ENCODE data around the gene UNKL.

Gene UNKL

GRCh38 chr16:1413684-1414531, 596 bp downstream of the UNKL start (continued):
- TF ChIP-seq ZNF513 (tag by site-specific recombination; IDR thresholded peaks at IDR 0.05) (no peak), ZNF529 (tag by site-specific recombination; IDR thresholded peaks at IDR 0.05; ENCODE audit: insufficient replicate concordance) (no peak), ZNF548 (tag by site-specific recombination; IDR thresholded peaks at IDR 0.05) (no peak), ZFHX2 (tag by site-specific recombination; conservative IDR thresholded peaks at IDR 0.05) (peak; percentile 48), ZNF174 (tag by site-specific recombination; IDR thresholded peaks at IDR 0.05) (no peak), ZNF169 (tag by site-specific recombination; IDR thresholded peaks at IDR 0.05) (no peak), ZNF146 (tag by site-specific recombination; IDR thresholded peaks at IDR 0.05) (0 out of 2 replicates have a peak, but pooled peaks have one; percentile 15), ZNF132 (tag by site-specific recombination; IDR thresholded peaks at IDR 0.05; ENCODE audit: borderline replicate concordance) (no peak), ZNF837 (tag by site-specific recombination; IDR thresholded peaks at IDR 0.05) (no peak), ZNF76 (tag by site-specific recombination; IDR thresholded peaks at IDR 0.05; ENCODE audit: borderline replicate concordance, low read depth) (no peak), ZNF366 (tag by site-specific recombination; conservative IDR thresholded peaks at IDR 0.05) (no peak), ZNF488 (tag by site-specific recombination; IDR thresholded peaks at IDR 0.05) (no peak), YY1 (tag by site-specific recombination; IDR thresholded peaks at IDR 0.05) (no peak), ZNF155 (tag by site-specific recombination; IDR thresholded peaks at IDR 0.05) (no peak), INSM2 (tag by site-specific recombination; IDR thresholded peaks at IDR 0.05) (0 out of 2 replicates have a peak, but pooled peaks have one; percentile 14), ZNF580 (tag by site-specific recombination; IDR thresholded peaks at IDR 0.05) (peak; percentile 41; the same call in 1 of the 2 replicates), KLF1 (tag by site-specific recombination; IDR thresholded peaks at IDR 0.05) (no peak), GLIS1 (tag by site-specific recombination; IDR thresholded peaks at IDR 0.05) (no peak), ZNF777 (tag by site-specific recombination; IDR thresholded peaks at IDR 0.05; ENCODE audit: borderline replicate concordance) (peak; percentile 99), PATZ1 (tag by site-specific recombination; IDR thresholded peaks at IDR 0.05) (peak; percentile 66), ZNF585B (tag by site-specific recombination; IDR thresholded peaks at IDR 0.05) (no peak), GLIS2 (tag by site-specific recombination; IDR thresholded peaks at IDR 0.05) (peak; percentile 67), ZNF768 (tag by site-specific recombination; IDR thresholded peaks at IDR 0.05) (no peak), ZXDB (tag by site-specific recombination; IDR thresholded peaks at IDR 0.05) (no peak), HOXA7 (CRISPR knock-in tag; IDR thresholded peaks at IDR 0.05; ENCODE audit: borderline replicate concordance) (no peak), WT1 (tag by site-specific recombination; IDR thresholded peaks at IDR 0.05) (no peak), ZNF707 (tag by site-specific recombination; IDR thresholded peaks at IDR 0.05) (no peak), PRDM10 (tag by site-specific recombination; IDR thresholded peaks at IDR 0.05) (no peak), SP7 (tag by site-specific recombination; IDR thresholded peaks at IDR 0.05) (0 out of 2 replicates have a peak, but pooled peaks have one; percentile 19), ZNF274 (IDR thresholded peaks at IDR 0.05; ENCODE audit: low read length) (no peak), ZNF274 (tag by site-specific recombination; IDR thresholded peaks at IDR 0.05; ENCODE audit: borderline replicate concordance) (no peak)
